Measurements from ENCODE around the gene MMD.

The MMD gene

DNA sequence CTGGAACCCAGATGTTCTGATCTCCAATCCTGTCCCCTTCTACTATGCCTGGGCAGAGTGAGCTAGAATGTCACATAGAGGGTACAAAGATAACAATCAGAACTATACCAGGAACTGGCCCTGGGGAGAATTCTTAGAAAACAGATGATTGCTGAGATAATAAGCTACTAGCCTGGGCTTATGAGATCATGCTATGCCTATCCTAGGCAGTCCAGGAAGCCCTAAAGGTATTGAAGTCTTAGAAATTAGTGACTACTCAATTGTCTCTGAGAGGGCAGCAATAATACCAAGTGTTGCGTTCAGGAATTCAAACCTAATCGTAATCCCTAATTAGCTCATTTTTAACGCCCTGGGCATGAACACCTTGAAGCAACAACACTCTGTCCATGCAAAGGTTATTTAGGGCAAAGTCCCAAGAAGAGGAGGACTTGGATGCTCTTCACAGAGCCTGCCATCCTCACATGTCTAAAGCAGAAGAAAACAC, 77.1 kb downstream of the MMD start:
- DNase-seq: peak; percentile 96

- DNase-seq: no peak
Observed at GRCh38 chr17:55343900-55344513, 77.6 kb downstream of the MMD start.

DNA sequence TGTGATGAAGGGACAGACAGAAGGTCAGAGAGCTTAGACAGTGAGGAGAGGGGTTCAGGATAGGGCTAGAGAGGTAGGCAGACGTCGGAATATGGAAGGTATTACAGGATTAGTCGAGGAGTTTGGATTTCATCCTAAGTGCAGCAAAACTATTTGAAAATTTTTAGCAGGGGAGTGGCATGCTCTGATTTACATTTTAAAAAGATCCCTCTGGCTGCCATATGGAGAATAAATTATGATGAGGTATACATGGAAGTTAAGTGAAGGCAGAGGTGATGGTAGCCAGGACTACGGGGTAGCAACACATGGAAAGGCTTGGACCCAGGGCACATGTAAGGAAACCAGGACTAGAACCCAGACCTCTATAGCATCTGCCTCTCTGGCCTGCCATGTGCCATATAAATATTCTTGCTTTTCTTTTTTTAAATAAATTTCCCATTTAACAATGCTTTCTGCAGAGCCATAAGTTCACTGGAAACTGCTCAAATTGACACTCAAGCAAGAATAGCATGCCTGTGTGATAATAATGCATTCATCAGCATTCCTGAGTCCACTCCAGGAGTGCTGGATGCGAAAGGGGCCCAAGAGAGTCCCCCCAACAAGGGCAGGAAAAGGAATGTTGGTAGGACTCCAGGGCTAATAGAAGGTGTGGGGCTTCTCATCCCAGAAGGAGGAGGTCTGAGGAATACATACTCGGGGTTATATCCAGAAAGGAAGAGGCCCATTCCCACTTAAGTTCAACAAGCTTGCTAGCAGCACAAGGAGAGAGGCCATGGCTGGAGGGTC, 78.6 kb downstream of the MMD start:
- no peak for DNase-seq

Measured in hematopoietic multipotent progenitor cell treated with erythropoietin and hydrocortisone succinate and interleukin-3 and kit ligand, for 6 days (in vitro differentiated cells).